Measurements from ENCODE around the gene FRMD6.

The FRMD6 gene

DNA sequence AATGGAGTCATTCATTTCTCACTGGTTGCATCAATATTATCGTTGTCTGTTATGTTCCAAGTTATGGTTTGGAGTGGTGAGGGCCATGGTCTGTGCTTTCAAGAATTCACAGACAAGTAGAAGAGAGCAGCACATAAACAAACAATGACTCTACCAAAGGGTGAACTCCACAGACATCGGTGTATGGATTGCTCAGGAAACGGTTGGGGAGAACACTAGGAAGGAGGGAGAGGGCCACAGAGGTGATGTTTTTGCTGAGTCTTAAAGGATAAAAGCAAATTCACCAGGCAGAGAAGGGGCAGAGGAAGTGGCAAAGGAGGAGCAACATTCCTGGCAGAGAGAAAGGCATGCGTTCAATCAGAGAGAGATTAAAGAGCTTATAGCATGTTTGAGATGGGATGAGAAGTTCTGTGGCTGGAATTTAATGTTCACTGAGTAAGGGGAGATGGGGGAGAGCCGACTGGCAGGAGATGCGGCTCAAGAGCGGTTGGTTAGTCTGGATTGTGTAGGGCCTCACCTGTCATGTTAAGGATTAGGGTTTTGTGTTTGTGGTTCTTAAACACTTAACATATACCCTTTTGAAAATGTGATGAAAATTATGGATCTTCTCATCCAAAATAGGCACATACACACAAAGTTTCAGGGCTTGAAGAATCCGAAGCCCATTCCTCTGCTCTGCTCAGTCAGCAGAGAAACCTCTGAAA is 42.3 kb upstream of the FRMD6 start:
- no peak overlapping the region for H3K27ac ChIP-seq (ENCODE audit: low read depth, low read length)
- WGBS (ENCODE audit: extremely low coverage, insufficient coverage, low lambda C conversion rate), result no CpG with 5 or more reads among the region's 8 CpGs

DNA sequence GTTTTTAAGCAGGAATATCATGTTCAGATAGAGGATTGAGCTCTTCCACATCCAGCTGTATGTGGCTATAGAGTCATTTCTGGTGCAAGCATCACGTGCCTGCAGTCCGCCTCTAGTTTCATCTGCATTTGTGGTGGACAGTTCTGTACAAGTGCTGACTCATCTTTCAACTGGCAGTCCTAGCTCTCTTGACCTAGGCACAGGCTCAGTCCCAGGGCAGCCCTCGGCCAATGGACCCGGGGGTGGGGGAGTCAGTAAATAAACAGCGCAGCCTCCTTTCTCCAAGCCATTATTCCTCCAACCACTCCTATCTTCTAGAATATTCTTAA is 41.8 kb upstream of the FRMD6 start:
- Histone ChIP-seq H4K5ac (ENCODE audit: low read length) (no peak overlapping the region), H3K79me2 (ENCODE audit: control insufficient read depth, insufficient read depth, low read length) (no peaks in the 10 kb centered on the region), H3K4me3 (ENCODE audit: low read length) (no peak overlapping the region), H3K36me3 (ENCODE audit: control insufficient read depth, insufficient read depth, low read length) (no peaks in the 10 kb centered on the region), H3K56ac (ENCODE audit: low read length) (no peak overlapping the region), H3K4me1 (ENCODE audit: control insufficient read depth, low read depth, low read length) (peaks cover 2% of the 10 kb centered on the region), H2BK120ac (ENCODE audit: low read depth, low read length) (no peak overlapping the region), H3K18ac (ENCODE audit: low read length) (no peak overlapping the region), H2BK15ac (replicated peaks; ENCODE audit: low read depth) (no peak overlapping the region), H3K4ac (ENCODE audit: low read depth, low read length) (no peak overlapping the region), H3K23ac (ENCODE audit: low read length) (no peak overlapping the region), H3K4me2 (ENCODE audit: low read length) (no peak overlapping the region), H2AK5ac (ENCODE audit: low read length) (no peak overlapping the region), H4K8ac (ENCODE audit: low read depth, low read length) (no peak overlapping the region), H3K27me3 (ENCODE audit: insufficient read depth, low read length, poor library complexity) (no peaks in the 10 kb centered on the region), H2BK5ac (ENCODE audit: low read length) (no peak overlapping the region), H3K79me1 (ENCODE audit: low read length) (no peaks in the 10 kb centered on the region), H3K27ac (ENCODE audit: low read depth, low read length) (no peak overlapping the region), H3K9ac (ENCODE audit: low read length) (no peak overlapping the region)
- no peak for DNase-seq
- WGBS (ENCODE audit: extremely low coverage, insufficient coverage, low lambda C conversion rate), result no CpG with 5 or more reads among the region's 5 CpGs

More for the DNA sequence above, 42.3 kb upstream of the FRMD6 start:
- no peak overlapping the region for H2BK15ac ChIP-seq (replicated peaks; ENCODE audit: low read depth)
- H3K27me3 ChIP-seq (ENCODE audit: insufficient read depth, low read length, poor library complexity), result no peaks in the 10 kb centered on the region
- H2BK120ac ChIP-seq (ENCODE audit: low read depth, low read length), result no peak overlapping the region
- H3K36me3 ChIP-seq (ENCODE audit: control insufficient read depth, insufficient read depth, low read length), result no peaks in the 10 kb centered on the region
- no peak overlapping the region for H4K5ac ChIP-seq (ENCODE audit: low read length)
- no peak overlapping the region for H3K4me3 ChIP-seq (ENCODE audit: low read length)
- no peak overlapping the region for H3K9ac ChIP-seq (ENCODE audit: low read length)
- H2AK5ac ChIP-seq (ENCODE audit: low read length), result no peak overlapping the region
- H3K18ac ChIP-seq (ENCODE audit: low read length), result no peak overlapping the region
- no peaks in the 10 kb centered on the region for H3K79me2 ChIP-seq (ENCODE audit: control insufficient read depth, insufficient read depth, low read length)
- no peak for DNase-seq
- H3K4ac ChIP-seq (ENCODE audit: low read depth, low read length), result no peak overlapping the region
- no peak overlapping the region for H3K4me2 ChIP-seq (ENCODE audit: low read length)
- no peak overlapping the region for H2BK5ac ChIP-seq (ENCODE audit: low read length)
- no peak overlapping the region for H3K56ac ChIP-seq (ENCODE audit: low read length)
- H3K4me1 ChIP-seq (ENCODE audit: control insufficient read depth, low read depth, low read length), result peaks cover 2% of the 10 kb centered on the region
- no peak overlapping the region for H4K8ac ChIP-seq (ENCODE audit: low read depth, low read length)
- H3K79me1 ChIP-seq (ENCODE audit: low read length), result no peaks in the 10 kb centered on the region
- no peak overlapping the region for H3K23ac ChIP-seq (ENCODE audit: low read length)

DNA sequence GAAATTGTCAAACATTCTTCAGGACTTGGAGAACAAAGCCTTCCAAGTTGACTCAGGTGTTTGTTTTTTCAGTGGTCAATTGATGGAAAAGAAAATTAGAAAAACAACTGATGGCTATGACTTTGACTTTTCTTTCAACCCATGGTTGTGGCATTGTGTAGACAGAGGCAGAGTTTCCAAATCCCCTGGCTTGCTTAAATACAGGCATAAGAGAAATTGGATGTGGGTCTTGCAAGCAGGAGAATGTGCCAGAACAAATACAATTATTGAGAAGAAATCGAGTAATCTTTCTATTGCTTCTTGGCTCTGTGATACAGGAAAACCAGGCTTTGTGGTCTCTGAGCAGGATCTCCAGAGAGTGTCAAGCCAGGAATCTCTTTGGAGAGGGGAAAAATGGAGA is 40.9 kb upstream of the FRMD6 start:
- Histone ChIP-seq H3K4me2 (ENCODE audit: low read length) (no peak overlapping the region), H2BK15ac (replicated peaks; ENCODE audit: low read depth) (no peak overlapping the region), H3K27ac (ENCODE audit: low read depth, low read length) (no peak overlapping the region), H3K4ac (ENCODE audit: low read depth, low read length) (no peak overlapping the region), H3K36me3 (ENCODE audit: control insufficient read depth, insufficient read depth, low read length) (no peaks in the 10 kb centered on the region), H3K23ac (ENCODE audit: low read length) (no peak overlapping the region), H3K4me3 (ENCODE audit: low read length) (no peak overlapping the region), H2AK5ac (ENCODE audit: low read length) (no peak overlapping the region), H2BK120ac (ENCODE audit: low read depth, low read length) (no peak overlapping the region), H3K18ac (ENCODE audit: low read length) (no peak overlapping the region), H3K9ac (ENCODE audit: low read length) (no peak overlapping the region), H3K56ac (ENCODE audit: low read length) (no peak overlapping the region), H2BK5ac (ENCODE audit: low read length) (no peak overlapping the region), H4K5ac (ENCODE audit: low read length) (no peak overlapping the region), H3K4me1 (ENCODE audit: control insufficient read depth, low read depth, low read length) (peaks cover 2% of the 10 kb centered on the region), H4K8ac (ENCODE audit: low read depth, low read length) (no peak overlapping the region), H3K79me2 (ENCODE audit: control insufficient read depth, insufficient read depth, low read length) (no peaks in the 10 kb centered on the region), H3K79me1 (ENCODE audit: low read length) (no peaks in the 10 kb centered on the region), H3K27me3 (ENCODE audit: insufficient read depth, low read length, poor library complexity) (no peaks in the 10 kb centered on the region)
- WGBS (ENCODE audit: extremely low coverage, insufficient coverage, low lambda C conversion rate), result no CpG with 5 or more reads among the region's 1 CpG
- no peak for DNase-seq

DNA sequence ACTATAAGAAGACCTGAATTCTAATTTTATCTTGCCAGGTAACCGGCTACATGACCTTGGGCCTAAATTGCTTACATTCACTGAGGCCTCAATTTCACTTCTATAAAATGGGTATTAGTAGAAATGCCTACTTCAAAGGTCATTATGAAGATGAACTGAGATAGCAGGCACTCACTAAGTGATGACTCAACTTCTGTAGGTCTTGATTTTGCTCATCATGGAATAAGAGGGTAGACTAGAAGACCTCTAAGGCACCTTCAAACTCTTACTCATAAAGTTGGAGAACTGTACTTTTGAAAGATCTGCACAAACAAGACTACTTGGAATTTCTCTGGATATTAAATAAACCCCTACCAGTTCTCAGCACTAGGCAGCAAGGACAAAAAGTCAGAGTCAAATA is 39.3 kb upstream of the FRMD6 start:
- Histone ChIP-seq H2BK15ac (replicated peaks; ENCODE audit: low read depth) (no peak overlapping the region), H3K4me1 (ENCODE audit: control insufficient read depth, low read depth, low read length) (peaks cover 2% of the 10 kb centered on the region), H3K27ac (ENCODE audit: low read depth, low read length) (no peak overlapping the region), H3K9ac (ENCODE audit: low read length) (no peak overlapping the region), H3K36me3 (ENCODE audit: control insufficient read depth, insufficient read depth, low read length) (no peaks in the 10 kb centered on the region), H3K18ac (ENCODE audit: low read length) (no peak overlapping the region), H2BK120ac (ENCODE audit: low read depth, low read length) (no peak overlapping the region), H3K56ac (ENCODE audit: low read length) (no peak overlapping the region), H3K27me3 (ENCODE audit: insufficient read depth, low read length, poor library complexity) (no peaks in the 10 kb centered on the region), H3K4ac (ENCODE audit: low read depth, low read length) (no peak overlapping the region), H4K5ac (ENCODE audit: low read length) (no peak overlapping the region), H4K8ac (ENCODE audit: low read depth, low read length) (no peak overlapping the region), H3K23ac (ENCODE audit: low read length) (no peak overlapping the region), H3K4me2 (ENCODE audit: low read length) (no peak overlapping the region), H2AK5ac (ENCODE audit: low read length) (no peak overlapping the region), H2BK5ac (ENCODE audit: low read length) (no peak overlapping the region), H3K79me2 (ENCODE audit: control insufficient read depth, insufficient read depth, low read length) (no peaks in the 10 kb centered on the region), H3K4me3 (ENCODE audit: low read length) (no peak overlapping the region), H3K79me1 (ENCODE audit: low read length) (no peaks in the 10 kb centered on the region)
- DNase-seq, result no peak
- WGBS (ENCODE audit: extremely low coverage, insufficient coverage, low lambda C conversion rate), result no CpG with 5 or more reads among the region's 1 CpG

DNA sequence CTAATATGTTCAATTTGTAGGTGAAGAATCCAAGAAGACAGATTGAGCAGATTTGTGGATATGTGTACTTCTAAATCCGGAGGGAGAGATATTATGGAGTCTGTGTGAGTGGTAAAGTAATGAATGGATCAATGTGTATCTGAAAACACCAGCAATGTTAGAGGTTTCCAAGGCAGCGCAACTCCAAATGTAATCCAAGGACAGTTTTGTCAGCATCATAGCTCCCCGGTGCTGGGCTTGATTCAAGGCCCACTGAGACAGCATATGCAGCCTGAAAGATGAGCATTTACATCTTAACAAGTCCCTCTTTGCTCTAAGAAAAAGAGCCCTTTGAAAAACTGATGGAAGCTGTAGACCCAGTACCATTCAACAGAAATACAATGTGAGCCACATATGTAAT is 38.3 kb upstream of the FRMD6 start:
- WGBS (ENCODE audit: extremely low coverage, insufficient coverage, low lambda C conversion rate), result no CpG with 5 or more reads among the region's 3 CpGs
- no peak overlapping the region for H2AK5ac ChIP-seq (ENCODE audit: low read length)

GRCh38 chr14:51614707-51615106 is 37.0 kb upstream of the FRMD6 start:
- DNase-seq, result no peak
- Histone ChIP-seq H3K27me3 (ENCODE audit: insufficient read depth, low read length, poor library complexity) (no peaks in the 10 kb centered on the region), H3K79me2 (ENCODE audit: control insufficient read depth, insufficient read depth, low read length) (no peaks in the 10 kb centered on the region), H3K4me2 (ENCODE audit: low read length) (no peak overlapping the region), H3K9ac (ENCODE audit: low read length) (no peak overlapping the region), H2BK15ac (replicated peaks; ENCODE audit: low read depth) (no peak overlapping the region), H3K56ac (ENCODE audit: low read length) (no peak overlapping the region), H2BK120ac (ENCODE audit: low read depth, low read length) (no peak overlapping the region), H2AK5ac (ENCODE audit: low read length) (no peak overlapping the region), H4K8ac (ENCODE audit: low read depth, low read length) (no peak overlapping the region), H3K4me3 (ENCODE audit: low read length) (no peak overlapping the region), H3K18ac (ENCODE audit: low read length) (no peak overlapping the region), H3K27ac (ENCODE audit: low read depth, low read length) (no peak overlapping the region), H3K4me1 (ENCODE audit: control insufficient read depth, low read depth, low read length) (no peaks in the 10 kb centered on the region), H3K36me3 (ENCODE audit: control insufficient read depth, insufficient read depth, low read length) (no peaks in the 10 kb centered on the region), H4K5ac (ENCODE audit: low read length) (no peak overlapping the region), H2BK5ac (ENCODE audit: low read length) (no peak overlapping the region), H3K4ac (ENCODE audit: low read depth, low read length) (no peak overlapping the region), H3K23ac (ENCODE audit: low read length) (no peak overlapping the region), H3K79me1 (ENCODE audit: low read length) (no peaks in the 10 kb centered on the region)

More for the DNA sequence above, 38.3 kb upstream of the FRMD6 start:
- no peaks in the 10 kb centered on the region for H3K79me1 ChIP-seq (ENCODE audit: low read length)
- no peak overlapping the region for H2BK15ac ChIP-seq (replicated peaks; ENCODE audit: low read depth)
- H3K27me3 ChIP-seq (ENCODE audit: insufficient read depth, low read length, poor library complexity), result no peaks in the 10 kb centered on the region
- H2BK5ac ChIP-seq (ENCODE audit: low read length), result no peak overlapping the region
- no peak overlapping the region for H3K27ac ChIP-seq (ENCODE audit: low read depth, low read length)
- no peaks in the 10 kb centered on the region for H3K36me3 ChIP-seq (ENCODE audit: control insufficient read depth, insufficient read depth, low read length)
- no peak overlapping the region for H4K5ac ChIP-seq (ENCODE audit: low read length)
- H3K4me2 ChIP-seq (ENCODE audit: low read length), result no peak overlapping the region
- no peak overlapping the region for H3K4me3 ChIP-seq (ENCODE audit: low read length)
- DNase-seq, result no peak
- H3K9ac ChIP-seq (ENCODE audit: low read length), result no peak overlapping the region
- H4K8ac ChIP-seq (ENCODE audit: low read depth, low read length), result no peak overlapping the region
- H2BK120ac ChIP-seq (ENCODE audit: low read depth, low read length), result no peak overlapping the region
- H3K4me1 ChIP-seq (ENCODE audit: control insufficient read depth, low read depth, low read length), result peaks cover 2% of the 10 kb centered on the region
- no peak overlapping the region for H3K56ac ChIP-seq (ENCODE audit: low read length)
- H3K18ac ChIP-seq (ENCODE audit: low read length), result no peak overlapping the region
- H3K23ac ChIP-seq (ENCODE audit: low read length), result no peak overlapping the region
- H3K79me2 ChIP-seq (ENCODE audit: control insufficient read depth, insufficient read depth, low read length), result no peaks in the 10 kb centered on the region
- no peak overlapping the region for H3K4ac ChIP-seq (ENCODE audit: low read depth, low read length)
